Measurements from ENCODE around the gene OR51D1.

GRCh38 chr11:4589017-4589416, 48.3 kb upstream of the OR51D1 start:
- no peak for TF ChIP-seq POLR2A (IDR thresholded peaks at IDR 0.05; ENCODE audit: control extremely low read depth in 1 of 2, low read depth in 2 of 2, low read length in 2 of 2)
- TF ChIP-seq SIX5 (IDR thresholded peaks at IDR 0.05; ENCODE audit: low read depth, low read length), result no peak
